ENCODE results near the gene LBX2.

GRCh38 chr2:74512744-74513604, 13.6 kb upstream of the LBX2 start:
- TF ChIP-seq POU6F1 (CRISPR knock-in tag; IDR thresholded peaks at IDR 0.05; ENCODE audit: borderline replicate concordance, low read depth) (no peak), GLIS3 (CRISPR knock-in tag; IDR thresholded peaks at IDR 0.05) (peak; percentile 67; the same call in 1 of the 2 replicates), ESRRG (CRISPR knock-in tag; IDR thresholded peaks at IDR 0.05) (no peak)
